DND-41 (cell line): Measurements from ENCODE around the gene PRRG3.

Experiments used
- ATAC-seq: fragments of 200-7000 bp; cut with Tn5 transposase; 3 replicates; pipeline ENCODE4 v1.9.1; 2021; ENCODE audit warnings: low read depth; ENCODE audit not compliant: insufficient read depth
- DNase-seq: peaks from one replicate; pipeline ENCODE4 v3.0.0-alpha.2; 2020
- H2AFZ ChIP-seq: 2 replicates; pipeline ENCODE4 v1.6.0; 2012; ENCODE audit warnings: low read depth, low read length
- H3K27ac ChIP-seq: 2 replicates; pipeline ENCODE4 v1.5.1; 2012; ENCODE audit warnings: low read length, inconsistent platforms
- H3K27me3 ChIP-seq: fragments of 200-600 bp; sonication (generic); 2 replicates; pipeline ENCODE4 v1.6.0; 2012; ENCODE audit warnings: low read length, mild to moderate bottlenecking, inconsistent platforms; ENCODE audit not compliant: insufficient read depth, poor library complexity
- H3K36me3 ChIP-seq: 2 replicates; pipeline ENCODE4 v1.5.1; 2012; ENCODE audit warnings: low read length, inconsistent platforms; ENCODE audit not compliant: insufficient read depth
- H3K4me1 ChIP-seq: 2 replicates; pipeline ENCODE4 v1.5.1; 2012; ENCODE audit warnings: mild to moderate bottlenecking, low read length; ENCODE audit not compliant: insufficient read depth
- H3K4me2 ChIP-seq: 2 replicates; pipeline ENCODE4 v1.6.0; 2012; ENCODE audit warnings: mild to moderate bottlenecking, moderate library complexity, low read length, inconsistent platforms; ENCODE audit not compliant: insufficient read depth
- H3K4me3 ChIP-seq, 2 experiments: fragments of 200-600 bp in 1 of 2; shearing (Covaris generic) in 1 of 2; 2 replicates each; pipeline ENCODE4 v1.5.1; 2012 to 2016; ENCODE audit warnings: inconsistent platforms in 2 of 2, low read length in 2 of 2, mild to moderate bottlenecking in 2 of 2, low read depth in 1 of 2, moderate library complexity in 1 of 2
- H3K79me2 ChIP-seq: 2 replicates; pipeline ENCODE4 v1.6.0; 2012; ENCODE audit warnings: low read length, inconsistent platforms; ENCODE audit not compliant: insufficient read depth
- H3K9ac ChIP-seq: 2 replicates; pipeline ENCODE4 v1.6.0; 2012; ENCODE audit warnings: low read depth, mild to moderate bottlenecking, inconsistent platforms, low read length, moderate library complexity
- H3K9me3 ChIP-seq: 2 replicates; pipeline ENCODE4 v1.5.1; 2012; ENCODE audit warnings: low read length, moderate library complexity, mild to moderate bottlenecking, inconsistent platforms; ENCODE audit not compliant: insufficient read depth, severe bottlenecking
- H4K20me1 ChIP-seq: 2 replicates; pipeline ENCODE4 v1.6.0; 2012; ENCODE audit warnings: low read length; ENCODE audit not compliant: insufficient read depth
- CTCF ChIP-seq: IDR thresholded peaks from 2 replicates; pipeline ENCODE4 v1.5.1; 2012; ENCODE audit warnings: borderline replicate concordance, low read length, moderate library complexity, mild to moderate bottlenecking; ENCODE audit not compliant: poor library complexity, severe bottlenecking; ENCODE audit errors: extremely low read depth
- EZH2 ChIP-seq: IDR thresholded peaks from 3 replicates; pipeline ENCODE4 v1.6.1; 2012; ENCODE audit warnings: borderline replicate concordance, low read depth, mild to moderate bottlenecking, moderate library complexity, low read length, inconsistent platforms; ENCODE audit not compliant: severe bottlenecking

PRRG3 gene

GRCh38 chrX:151745651-151746050, 50.4 kb downstream of the PRRG3 start:
- no peaks in the 10 kb centered on the region for H4K20me1 ChIP-seq
- no peaks in the 10 kb centered on the region for H3K27me3 ChIP-seq
- no peak overlapping the region for H2AFZ ChIP-seq
- TF ChIP-seq EZH2 (no peak), CTCF (no peak)
- no peak overlapping the region for H3K9ac ChIP-seq
- no peaks in the 10 kb centered on the region for H3K79me2 ChIP-seq
- H3K27ac ChIP-seq = no peak overlapping the region
- DNase-seq = no peak
- no peaks in the 10 kb centered on the region for H3K36me3 ChIP-seq
- H3K9me3 ChIP-seq = no peaks in the 10 kb centered on the region
- H3K4me1 ChIP-seq = no peaks in the 10 kb centered on the region
- H3K4me3 ChIP-seq = no peak overlapping the region
- no peak for ATAC-seq
- no peak overlapping the region for H3K4me2 ChIP-seq

GRCh38 chrX:151746502-151746901, 51.2 kb downstream of the PRRG3 start:
- H3K4me3 ChIP-seq = no peak overlapping the region
- no peak overlapping the region for H3K27ac ChIP-seq
- TF ChIP-seq EZH2 = no peak
- TF ChIP-seq CTCF = no peak
- no peaks in the 10 kb centered on the region for H3K27me3 ChIP-seq
- H3K4me1 ChIP-seq = no peaks in the 10 kb centered on the region
- no peak for DNase-seq
- no peaks in the 10 kb centered on the region for H3K9me3 ChIP-seq
- no peak for ATAC-seq
- H3K36me3 ChIP-seq = no peaks in the 10 kb centered on the region
- no peaks in the 10 kb centered on the region for H4K20me1 ChIP-seq
- no peak overlapping the region for H2AFZ ChIP-seq
- H3K79me2 ChIP-seq = no peaks in the 10 kb centered on the region
- no peak overlapping the region for H3K9ac ChIP-seq
- H3K4me2 ChIP-seq = no peak overlapping the region

- TF ChIP-seq EZH2 = no peak
- no peak for TF ChIP-seq CTCF
- Histone ChIP-seq H4K20me1 (no peaks in the 10 kb centered on the region), H3K79me2 (no peaks in the 10 kb centered on the region), H3K27me3 (no peaks in the 10 kb centered on the region), H3K9me3 (no peaks in the 10 kb centered on the region), H3K4me2 (no peak overlapping the region), H3K4me3 (no peak overlapping the region), H3K36me3 (no peaks in the 10 kb centered on the region), H3K9ac (no peak overlapping the region), H2AFZ (no peak overlapping the region), H3K27ac (no peak overlapping the region), H3K4me1 (no peaks in the 10 kb centered on the region)
- DNase-seq = no peak
- ATAC-seq = no peak
Measured at GRCh38 chrX:151750511-151750910, 55.3 kb downstream of the PRRG3 start.

GRCh38 chrX:151752847-151753246, 57.6 kb downstream of the PRRG3 start:
- no peaks in the 10 kb centered on the region for H3K79me2 ChIP-seq
- H4K20me1 ChIP-seq = no peaks in the 10 kb centered on the region
- no peaks in the 10 kb centered on the region for H3K27me3 ChIP-seq
- H3K4me3 ChIP-seq = no peak overlapping the region
- H3K4me2 ChIP-seq = no peak overlapping the region
- H3K36me3 ChIP-seq = no peaks in the 10 kb centered on the region
- H3K27ac ChIP-seq = no peak overlapping the region
- no peak for DNase-seq
- TF ChIP-seq EZH2 (no peak), CTCF (no peak)
- ATAC-seq = no peak
- no peak overlapping the region for H2AFZ ChIP-seq
- no peaks in the 10 kb centered on the region for H3K9me3 ChIP-seq
- H3K4me1 ChIP-seq = no peaks in the 10 kb centered on the region
- H3K9ac ChIP-seq = no peak overlapping the region
